ENCODE measurements around the gene CCDC154.

DNA sequence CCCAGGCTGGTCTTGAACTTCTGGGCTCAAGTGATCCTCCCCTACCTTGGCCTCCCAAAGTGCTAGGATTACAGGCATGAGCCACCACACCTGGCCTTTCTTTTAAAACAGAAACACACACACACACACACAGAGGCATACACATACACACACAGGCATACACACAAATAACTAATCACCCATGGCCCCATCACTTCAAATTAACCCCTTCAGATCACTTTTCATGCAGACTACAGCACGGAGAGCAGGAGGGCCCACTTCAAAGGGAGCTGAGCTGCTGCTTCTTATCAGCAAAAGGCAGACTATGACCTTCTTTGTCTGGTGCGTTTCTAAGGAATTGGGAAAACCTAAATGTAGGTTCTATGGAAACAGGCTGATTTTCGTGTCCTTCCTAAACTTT lies 28.6 kb upstream of the CCDC154 start:
- TF ChIP-seq, protein P1, sequence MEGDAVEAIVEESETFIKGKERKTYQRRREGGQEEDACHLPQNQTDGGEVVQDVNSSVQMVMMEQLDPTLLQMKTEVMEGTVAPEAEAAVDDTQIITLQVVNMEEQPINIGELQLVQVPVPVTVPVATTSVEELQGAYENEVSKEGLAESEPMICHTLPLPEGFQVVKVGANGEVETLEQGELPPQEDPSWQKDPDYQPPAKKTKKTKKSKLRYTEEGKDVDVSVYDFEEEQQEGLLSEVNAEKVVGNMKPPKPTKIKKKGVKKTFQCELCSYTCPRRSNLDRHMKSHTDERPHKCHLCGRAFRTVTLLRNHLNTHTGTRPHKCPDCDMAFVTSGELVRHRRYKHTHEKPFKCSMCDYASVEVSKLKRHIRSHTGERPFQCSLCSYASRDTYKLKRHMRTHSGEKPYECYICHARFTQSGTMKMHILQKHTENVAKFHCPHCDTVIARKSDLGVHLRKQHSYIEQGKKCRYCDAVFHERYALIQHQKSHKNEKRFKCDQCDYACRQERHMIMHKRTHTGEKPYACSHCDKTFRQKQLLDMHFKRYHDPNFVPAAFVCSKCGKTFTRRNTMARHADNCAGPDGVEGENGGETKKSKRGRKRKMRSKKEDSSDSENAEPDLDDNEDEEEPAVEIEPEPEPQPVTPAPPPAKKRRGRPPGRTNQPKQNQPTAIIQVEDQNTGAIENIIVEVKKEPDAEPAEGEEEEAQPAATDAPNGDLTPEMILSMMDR (IDR thresholded peaks at IDR 0.05): no peak
- TF ChIP-seq EP300 (IDR thresholded peaks at IDR 0.05) (no peak), POLR2A (IDR thresholded peaks at IDR 0.05; ENCODE audit: low read depth) (no peak)

Measured in esophagus muscularis mucosa (tissue), 4 donors.